GM19238 (cell line): ENCODE results near the gene SP140L.
"Not testable (repeated sequence)": the region's sequence is repeated elsewhere in the genome, so short reads cannot be mapped to it uniquely, and the experiment has no call there.

ENCODE experiments used
- DNase-seq: peaks from one replicate; pipeline ENCODE4 v3.0.0; 2011; ENCODE audit warnings: low spot score; ENCODE audit not compliant: insufficient read length

SP140L gene

GRCh38 chr2:230418341-230419016 lies 91.5 kb downstream of the SP140L start:
- DNase-seq: no peak

GRCh38 chr2:230419181-230419580 lies 92.2 kb downstream of the SP140L start:
- DNase-seq: no peak

- no peak for DNase-seq
Measured at GRCh38 chr2:230422149-230422548, 95.2 kb downstream of the SP140L start.

GRCh38 chr2:230423851-230424458 lies 97.0 kb downstream of the SP140L start:
- DNase-seq: no peak

- no peak for DNase-seq
Measured at GRCh38 chr2:230425377-230425776, 98.4 kb downstream of the SP140L start.

GRCh38 chr2:230429513-230429912 lies 102.5 kb downstream of the SP140L start:
- no peak for DNase-seq

- DNase-seq: no peak
Measured at GRCh38 chr2:230430957-230431910, 104.2 kb downstream of the SP140L start.

GRCh38 chr2:230434677-230435324 lies 107.8 kb downstream of the SP140L start:
- DNase-seq: no peak

- DNase-seq: no peak
Measured at GRCh38 chr2:230435431-230435830, 108.4 kb downstream of the SP140L start.

- DNase-seq: not testable (repeated sequence)
Measured at GRCh38 chr2:230439121-230439520, 112.1 kb downstream of the SP140L start.

GRCh38 chr2:230439590-230439989 lies 112.6 kb downstream of the SP140L start:
- no peak for DNase-seq

- no peak for DNase-seq
Measured at GRCh38 chr2:230441227-230441897, 114.4 kb downstream of the SP140L start.

- DNase-seq: no peak
Measured at GRCh38 chr2:230443541-230443940, 116.5 kb downstream of the SP140L start.

GRCh38 chr2:230444832-230445231 lies 117.8 kb downstream of the SP140L start:
- no peak for DNase-seq

- DNase-seq: no peak
Measured at GRCh38 chr2:230447036-230447435, 120.0 kb downstream of the SP140L start.

GRCh38 chr2:230447455-230448451 lies 120.8 kb downstream of the SP140L start:
- peak; percentile 36 for DNase-seq

GRCh38 chr2:230449901-230450467 lies 123.0 kb downstream of the SP140L start:
- DNase-seq: no peak

GRCh38 chr2:230453006-230453405 lies 126.0 kb downstream of the SP140L start:
- no peak for DNase-seq
